Measurements from ENCODE around the gene ZNF93. TPM values are rescaled to one million over a fixed set of nuclear protein-coding genes. Genes with fewer than 3 reads are reported as not detected.
A peak's percentile ranks its signal among the peaks of the same experiment; 100 is the strongest.

Gene ZNF93
- total RNA-seq, 2 experiments from 2014 or later = 16.5 to 17.5 TPM

GRCh38 chr19:19860756-19861390 is 39.9 kb upstream of the ZNF93 start:
- ChIA-PET POLR2A (interaction anchor here (1.1 to 1.2 kb wide), 2 partner anchors 8 to 39 kb away, joined by 3 to 5 read pairs; partner anchors contain the start of gene ZNF506), CTCF (ENCODE audit: unreplicated experiment) (no interaction called here)
- Histone ChIP-seq H3K36me3 (ENCODE audit: insufficient read depth, low read length) (no peaks in the 10 kb centered on the region), H3K4me3 (ENCODE audit: low read depth, low read length, poor library complexity, severe bottlenecking) (no peak overlapping the region), H3K9me2 (ENCODE audit: insufficient read depth, low read length) (no peaks in the 10 kb centered on the region), H3K4me1 (ENCODE audit: insufficient read depth, low read length, poor library complexity, severe bottlenecking) (peaks cover 4% of the 10 kb centered on the region), H3K79me2 (ENCODE audit: insufficient read depth, low read depth, low read length) (no peaks in the 10 kb centered on the region), H2AFZ (ENCODE audit: low read length) (no peak overlapping the region), H3K27ac (ENCODE audit: low read depth, low read length, poor library complexity, severe bottlenecking) (no peak overlapping the region), H3K9me3 (ENCODE audit: low read length) (0 out of 2 replicates have a peak, but pooled peaks cover under 1% of the 10 kb centered on the region), H3K4me2 (ENCODE audit: low read length) (no peak overlapping the region), H4K20me1 (ENCODE audit: insufficient read depth, low read length) (no peaks in the 10 kb centered on the region)
- DNase-seq (ENCODE audit: low spot score) = no peak
- BruUV-seq (replicated peaks) = no TSS peak
- no peak for TF ChIP-seq EZH2phosphoT487 (IDR thresholded peaks at IDR 0.05; ENCODE audit: borderline replicate concordance, low read depth, low read length)
- no peak for TF ChIP-seq CTCF (conservative IDR thresholded peaks at IDR 0.05; ENCODE audit: low read length)
- intact Hi-C loops (cut with micrococcal nuclease; ENCODE audit: unreplicated experiment) = no loop called here

GRCh38 chr19:19865750-19866610 is 34.8 kb upstream of the ZNF93 start, which contains the start of gene ZNF253:
Gene ZNF253 (plus strand): TSS chr19:19865882. CDS start chr19:19865997, 115 bp downstream.
- no peaks in the 10 kb centered on the region for H4K20me1 ChIP-seq (ENCODE audit: insufficient read depth, low read length)
- peak; percentile 98 for DNase-seq (ENCODE audit: low spot score)
- H3K79me2 ChIP-seq (ENCODE audit: insufficient read depth, low read depth, low read length) = peaks cover 50% of the 10 kb centered on the region
- peaks cover 25% of the 10 kb centered on the region for H3K9me3 ChIP-seq (ENCODE audit: low read length)
- peaks cover 38% of the 10 kb centered on the region for H3K36me3 ChIP-seq (ENCODE audit: insufficient read depth, low read length)
- H2AFZ ChIP-seq (ENCODE audit: low read length) = peak within 1 kb of the TSS; percentile 66
- ChIA-PET POLR2A (interaction anchor here (0.6 to 5.1 kb wide), 11 partner anchors 16 to 425 kb away, joined by 3 to 24 read pairs (median 4); partner anchors contain the start of genes ZNF506 and ZNF93), CTCF (ENCODE audit: unreplicated experiment) (no interaction called here)
- H3K9me2 ChIP-seq (ENCODE audit: insufficient read depth, low read length) = no peaks in the 10 kb centered on the region
- TSS peak; percentile 100 for BruUV-seq (replicated peaks)
- intact Hi-C loops (cut with micrococcal nuclease; ENCODE audit: unreplicated experiment) = loop anchor here (1.0 to 5.0 kb wide), 3 partner anchors 36 to 203 kb away; partner anchors contain the start of genes ATP13A1, ZNF506 and ZNF93
- TF ChIP-seq CTCF (conservative IDR thresholded peaks at IDR 0.05; ENCODE audit: low read length) (no peak), EZH2phosphoT487 (IDR thresholded peaks at IDR 0.05; ENCODE audit: borderline replicate concordance, low read depth, low read length) (no peak)
- H3K4me3 ChIP-seq (ENCODE audit: low read depth, low read length, poor library complexity, severe bottlenecking) = peak within 1 kb of the TSS; percentile 93
- H3K27ac ChIP-seq (ENCODE audit: low read depth, low read length, poor library complexity, severe bottlenecking) = peak within 1 kb of the TSS; percentile 89
- peak within 1 kb of the TSS; percentile 80 for H3K4me2 ChIP-seq (ENCODE audit: low read length)
- peaks cover 20% of the 10 kb centered on the region for H3K4me1 ChIP-seq (ENCODE audit: insufficient read depth, low read length, poor library complexity, severe bottlenecking)

Measured in OCI-LY7 (cell line).